ENCODE results near the gene NTM. TPM values are rescaled to one million over a fixed set of nuclear protein-coding genes. Genes with fewer than 3 reads are reported as not detected.

The NTM gene
- total and polyA plus RNA-seq, 2 experiments from 2014 or later: 1.1 to 1.7 TPM

DNA sequence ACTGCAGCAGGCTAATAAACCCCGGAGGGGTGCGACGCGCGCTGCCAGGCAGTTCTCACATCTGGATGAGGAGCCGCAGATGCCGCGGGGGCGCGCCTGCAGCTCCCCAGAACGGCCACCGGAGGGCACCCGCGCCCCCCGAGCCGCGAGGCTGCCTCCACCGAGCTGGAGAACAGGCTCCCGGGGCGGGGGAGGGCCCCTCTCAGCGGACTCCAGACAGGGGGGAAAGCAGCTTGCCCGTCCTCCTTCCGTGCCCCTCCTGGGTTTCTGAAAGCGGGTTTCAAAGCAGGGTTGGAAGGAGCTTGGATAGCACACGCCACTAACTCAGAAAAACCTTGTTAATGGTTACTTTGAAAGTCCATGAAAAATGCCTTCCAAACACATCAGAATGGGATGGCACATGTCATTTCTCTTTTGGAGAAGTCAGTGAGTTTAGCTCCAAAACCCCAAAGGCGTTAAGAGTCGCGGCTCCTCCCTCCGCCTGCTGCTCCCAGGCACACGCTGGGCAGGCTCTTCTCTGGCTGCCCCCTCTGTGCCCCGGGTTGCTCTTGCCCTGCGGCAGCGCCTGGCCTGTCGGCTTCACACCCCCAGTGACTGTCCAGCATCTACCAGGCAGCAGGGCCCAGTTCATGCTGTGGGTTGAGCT is 317.8 kb downstream of the NTM start:
- no peaks in the 10 kb centered on the region for H3K36me3 ChIP-seq
- H3K27ac ChIP-seq: no peak overlapping the region
- DNase-seq (ENCODE audit: low read depth in 1 of 2, low spot score in 1 of 2): peak; percentile 68 to 71
- no peaks in the 10 kb centered on the region for H3K4me1 ChIP-seq (ENCODE audit: low read depth)
- H3K4me3 ChIP-seq: no peak overlapping the region
- H3K27me3 ChIP-seq: peaks cover 39% of the 10 kb centered on the region
- no peaks in the 10 kb centered on the region for H3K9me3 ChIP-seq (ENCODE audit: low read depth)
- TF ChIP-seq, protein P1, sequence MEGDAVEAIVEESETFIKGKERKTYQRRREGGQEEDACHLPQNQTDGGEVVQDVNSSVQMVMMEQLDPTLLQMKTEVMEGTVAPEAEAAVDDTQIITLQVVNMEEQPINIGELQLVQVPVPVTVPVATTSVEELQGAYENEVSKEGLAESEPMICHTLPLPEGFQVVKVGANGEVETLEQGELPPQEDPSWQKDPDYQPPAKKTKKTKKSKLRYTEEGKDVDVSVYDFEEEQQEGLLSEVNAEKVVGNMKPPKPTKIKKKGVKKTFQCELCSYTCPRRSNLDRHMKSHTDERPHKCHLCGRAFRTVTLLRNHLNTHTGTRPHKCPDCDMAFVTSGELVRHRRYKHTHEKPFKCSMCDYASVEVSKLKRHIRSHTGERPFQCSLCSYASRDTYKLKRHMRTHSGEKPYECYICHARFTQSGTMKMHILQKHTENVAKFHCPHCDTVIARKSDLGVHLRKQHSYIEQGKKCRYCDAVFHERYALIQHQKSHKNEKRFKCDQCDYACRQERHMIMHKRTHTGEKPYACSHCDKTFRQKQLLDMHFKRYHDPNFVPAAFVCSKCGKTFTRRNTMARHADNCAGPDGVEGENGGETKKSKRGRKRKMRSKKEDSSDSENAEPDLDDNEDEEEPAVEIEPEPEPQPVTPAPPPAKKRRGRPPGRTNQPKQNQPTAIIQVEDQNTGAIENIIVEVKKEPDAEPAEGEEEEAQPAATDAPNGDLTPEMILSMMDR (IDR thresholded peaks at IDR 0.05; ENCODE audit: low read depth, low read length): peak; percentile 95

DNA sequence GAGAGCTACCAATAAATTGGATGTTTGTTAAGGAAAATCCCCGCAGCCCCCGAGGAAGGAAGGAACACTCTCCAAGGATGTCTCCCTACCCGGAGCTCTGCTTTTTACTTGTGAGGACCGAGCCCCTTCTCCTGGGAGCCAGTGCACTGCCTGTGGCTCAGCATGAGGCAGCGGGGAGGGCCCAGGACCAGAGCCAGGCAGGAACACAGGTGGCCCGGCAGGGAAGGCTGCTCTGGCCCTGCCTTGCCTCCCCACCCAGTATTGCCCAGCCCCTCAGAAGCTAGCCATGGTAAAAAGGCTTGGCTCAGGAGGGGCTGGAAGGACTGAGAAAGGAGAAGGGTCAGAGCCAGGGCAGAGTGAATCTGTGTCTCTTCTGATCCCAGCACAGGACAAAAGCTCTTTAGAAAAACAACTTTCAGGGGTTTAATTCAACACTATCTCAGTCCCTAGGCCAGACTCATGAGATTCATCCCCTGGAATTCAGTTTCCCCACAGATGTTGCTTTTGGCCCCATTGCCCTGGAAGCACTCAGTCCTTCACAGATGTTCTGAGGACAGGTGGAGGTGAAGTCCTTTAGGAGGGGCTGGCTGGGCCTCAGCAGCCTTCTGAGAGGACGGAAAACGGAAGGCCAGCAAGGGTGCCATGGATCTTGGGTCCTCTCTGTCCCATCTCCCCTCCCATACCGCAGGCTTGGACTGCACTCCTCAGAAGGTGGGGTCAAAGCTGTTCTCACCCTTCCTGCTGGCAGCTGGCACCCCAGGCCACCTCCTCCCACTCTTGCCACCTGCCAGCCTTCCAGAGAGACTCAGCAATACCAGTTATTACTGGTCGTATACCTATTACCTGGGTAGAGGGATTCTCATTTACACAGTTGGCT is 318.9 kb downstream of the NTM start:
- no peak overlapping the region for H3K4me3 ChIP-seq
- peaks cover 50% of the 10 kb centered on the region for H3K27me3 ChIP-seq
- H3K4me1 ChIP-seq (ENCODE audit: low read depth): no peaks in the 10 kb centered on the region
- H3K27ac ChIP-seq: no peak overlapping the region
- no peak for DNase-seq (ENCODE audit: low read depth in 1 of 2, low spot score in 1 of 2)
- H3K9me3 ChIP-seq (ENCODE audit: low read depth): no peaks in the 10 kb centered on the region
- no peaks in the 10 kb centered on the region for H3K36me3 ChIP-seq
- TF ChIP-seq, protein P1 (IDR thresholded peaks at IDR 0.05; ENCODE audit: low read depth, low read length): no peak

DNA sequence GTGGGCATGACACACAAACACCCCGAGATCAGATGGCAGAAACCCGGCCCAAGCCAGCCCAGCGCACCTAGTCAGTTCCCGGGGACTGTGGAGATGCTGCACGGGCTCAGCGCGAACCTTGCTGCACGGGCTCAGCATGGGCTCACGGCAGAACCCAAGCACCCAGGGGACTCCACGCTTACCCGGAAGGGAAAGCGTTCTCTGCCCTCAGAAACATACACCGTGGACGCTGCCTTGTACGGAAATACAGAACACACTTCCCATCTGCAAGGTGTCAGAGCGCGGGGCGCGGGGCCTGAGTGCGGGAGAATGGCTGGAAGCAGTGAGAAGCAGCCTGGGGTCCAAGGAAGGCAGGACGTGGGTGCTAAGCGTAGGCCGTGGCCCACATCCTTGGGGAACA is 319.9 kb downstream of the NTM start:
- Histone ChIP-seq H3K36me3 (no peaks in the 10 kb centered on the region), H3K27me3 (peaks cover 58% of the 10 kb centered on the region), H3K9me3 (ENCODE audit: low read depth) (no peaks in the 10 kb centered on the region), H3K27ac (no peak overlapping the region), H3K4me1 (ENCODE audit: low read depth) (no peaks in the 10 kb centered on the region), H3K4me3 (no peak overlapping the region)
- TF ChIP-seq, protein P1 (IDR thresholded peaks at IDR 0.05; ENCODE audit: low read depth, low read length): no peak
- no peak for DNase-seq (ENCODE audit: low read depth in 1 of 2, low spot score in 1 of 2)

DNA sequence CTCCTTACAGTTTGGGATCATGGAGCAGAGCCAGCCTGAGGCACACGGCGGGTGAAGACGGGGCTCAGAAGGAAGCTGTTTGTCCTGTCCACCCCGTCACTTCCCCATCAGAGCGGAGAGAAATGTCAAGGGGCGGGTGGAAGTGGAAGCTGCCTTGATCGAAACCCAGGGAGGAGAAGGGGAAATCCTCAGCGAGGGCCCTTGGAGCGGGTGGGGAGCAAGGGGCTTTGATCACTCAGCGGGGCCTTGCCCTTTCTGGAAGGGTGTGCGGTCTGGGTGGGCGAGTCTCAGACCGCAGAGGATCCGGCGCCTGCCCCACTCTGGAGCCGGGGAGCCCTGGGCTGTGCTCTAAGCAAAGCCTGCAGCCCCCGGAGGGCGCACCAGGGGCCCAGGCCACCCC is 320.4 kb downstream of the NTM start:
- Histone ChIP-seq H3K27ac (no peak overlapping the region), H3K9me3 (ENCODE audit: low read depth) (no peaks in the 10 kb centered on the region), H3K4me3 (no peak overlapping the region), H3K27me3 (peaks cover 62% of the 10 kb centered on the region), H3K4me1 (ENCODE audit: low read depth) (no peaks in the 10 kb centered on the region), H3K36me3 (no peaks in the 10 kb centered on the region)
- TF ChIP-seq, protein P1 (IDR thresholded peaks at IDR 0.05; ENCODE audit: low read depth, low read length): no peak
- DNase-seq (ENCODE audit: low read depth in 1 of 2, low spot score in 1 of 2): no peak

DNA sequence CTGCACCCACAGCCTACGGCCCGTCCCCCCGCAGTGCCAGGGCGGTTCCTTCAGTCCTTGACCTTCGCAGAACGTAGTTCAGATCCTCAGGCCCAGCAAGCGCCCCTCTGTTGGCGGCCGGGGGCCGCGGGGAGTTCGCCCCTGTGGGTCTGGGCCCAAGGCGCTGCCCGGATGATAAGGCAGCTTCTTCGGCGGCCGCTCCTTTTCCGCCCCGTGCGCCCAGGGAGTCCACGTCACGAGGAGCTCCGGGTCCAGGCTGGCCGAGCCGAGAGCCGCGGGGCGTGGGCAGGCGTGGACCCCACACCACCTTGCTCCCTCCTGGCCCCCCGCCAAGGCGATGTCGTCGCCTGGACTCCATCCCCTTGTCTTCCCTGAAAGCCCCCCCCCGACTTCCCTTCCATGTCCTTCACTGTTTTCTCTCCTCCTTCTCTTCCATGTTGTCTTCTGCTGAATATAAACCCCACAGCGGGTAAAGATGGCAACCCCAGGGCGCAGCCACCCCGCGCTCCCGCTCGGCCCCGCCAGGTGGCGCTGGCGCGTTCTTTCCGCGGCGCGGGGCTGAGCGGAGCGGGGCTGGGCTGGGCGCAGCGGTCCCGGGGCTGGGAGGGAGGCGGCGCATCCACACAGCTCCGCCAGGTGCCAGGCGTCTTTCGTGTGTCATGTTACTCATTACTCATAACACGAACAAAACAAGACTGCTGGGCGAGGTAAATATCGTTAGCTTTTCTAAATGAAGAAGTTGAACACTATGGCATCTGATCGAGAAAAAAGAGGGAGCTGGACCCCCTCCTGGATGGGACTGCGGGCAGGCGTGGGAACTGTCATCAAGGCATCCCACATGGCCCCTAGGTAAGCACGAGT is 321.0 kb downstream of the NTM start:
- peak; percentile 52 to 60 for DNase-seq (ENCODE audit: low read depth in 1 of 2, low spot score in 1 of 2)
- TF ChIP-seq, protein P1 (IDR thresholded peaks at IDR 0.05; ENCODE audit: low read depth, low read length): peak; percentile 72
- Histone ChIP-seq H3K27ac (no peak overlapping the region), H3K9me3 (ENCODE audit: low read depth) (no peaks in the 10 kb centered on the region), H3K4me1 (ENCODE audit: low read depth) (no peaks in the 10 kb centered on the region), H3K36me3 (no peaks in the 10 kb centered on the region), H3K4me3 (no peak overlapping the region), H3K27me3 (peaks cover 67% of the 10 kb centered on the region)
